Measurements from ENCODE around the gene CEP63.

Gene CEP63

GRCh38 chr3:134608771-134609435 lies 123.0 kb downstream of the CEP63 start:
- no peak for DNase-seq (ENCODE audit: low read depth)
- no peak for TF ChIP-seq CTCF (IDR thresholded peaks at IDR 0.05; ENCODE audit: insufficient read depth, low read depth, low read length, missing control alignments)
- no peak overlapping the region for H3K4me3 ChIP-seq (ENCODE audit: low read depth, low read length)

- no peak overlapping the region for H3K4me3 ChIP-seq (ENCODE audit: low read depth, low read length)
- TF ChIP-seq CTCF (IDR thresholded peaks at IDR 0.05; ENCODE audit: insufficient read depth, low read depth, low read length, missing control alignments) = no peak
- no peak for DNase-seq (ENCODE audit: low read depth)
Measured at GRCh38 chr3:134609821-134610431, 124.1 kb downstream of the CEP63 start.

GRCh38 chr3:134610432-134611385 lies 124.9 kb downstream of the CEP63 start:
- DNase-seq (ENCODE audit: low read depth) = no peak
- no peak for TF ChIP-seq CTCF (IDR thresholded peaks at IDR 0.05; ENCODE audit: insufficient read depth, low read depth, low read length, missing control alignments)
- H3K4me3 ChIP-seq (ENCODE audit: low read depth, low read length) = no peak overlapping the region

- no peak overlapping the region for H3K4me3 ChIP-seq (ENCODE audit: low read depth, low read length)
- DNase-seq (ENCODE audit: low read depth) = no peak
- no peak for TF ChIP-seq CTCF (IDR thresholded peaks at IDR 0.05; ENCODE audit: insufficient read depth, low read depth, low read length, missing control alignments)
Measured at GRCh38 chr3:134611516-134611915, 125.7 kb downstream of the CEP63 start.

GRCh38 chr3:134613006-134613520 lies 127.2 kb downstream of the CEP63 start:
- TF ChIP-seq CTCF (IDR thresholded peaks at IDR 0.05; ENCODE audit: insufficient read depth, low read depth, low read length, missing control alignments) = no peak
- no peak for DNase-seq (ENCODE audit: low read depth)
- H3K4me3 ChIP-seq (ENCODE audit: low read depth, low read length) = no peak overlapping the region

GRCh38 chr3:134614955-134615354 lies 129.1 kb downstream of the CEP63 start:
- DNase-seq (ENCODE audit: low read depth) = no peak
- no peak for TF ChIP-seq CTCF (IDR thresholded peaks at IDR 0.05; ENCODE audit: insufficient read depth, low read depth, low read length, missing control alignments)
- no peak overlapping the region for H3K4me3 ChIP-seq (ENCODE audit: low read depth, low read length)
